Activated CD4-positive, alpha-beta T cell treated with anti-CD3 and anti-CD28 coated beads, Interleukin-10, Interleukin-2, amounts not matched to agents 100 ng/mL and 50 ng/mL, durations not matched to agents 16 hours and 8 hours (primary cell): ENCODE data around the gene DOCK3.
"Not testable (repeated sequence)": the region's sequence is repeated elsewhere in the genome, so short reads cannot be mapped to it uniquely, and the experiment has no call there.

ENCODE experiments used
- DNase-seq: peaks from one replicate; pipeline ENCODE4 v3.0.0-alpha.2; 2020

DOCK3 gene

GRCh38 chr3:51375571-51375970, 700.8 kb downstream of the DOCK3 start:
- no peak for DNase-seq

DNA sequence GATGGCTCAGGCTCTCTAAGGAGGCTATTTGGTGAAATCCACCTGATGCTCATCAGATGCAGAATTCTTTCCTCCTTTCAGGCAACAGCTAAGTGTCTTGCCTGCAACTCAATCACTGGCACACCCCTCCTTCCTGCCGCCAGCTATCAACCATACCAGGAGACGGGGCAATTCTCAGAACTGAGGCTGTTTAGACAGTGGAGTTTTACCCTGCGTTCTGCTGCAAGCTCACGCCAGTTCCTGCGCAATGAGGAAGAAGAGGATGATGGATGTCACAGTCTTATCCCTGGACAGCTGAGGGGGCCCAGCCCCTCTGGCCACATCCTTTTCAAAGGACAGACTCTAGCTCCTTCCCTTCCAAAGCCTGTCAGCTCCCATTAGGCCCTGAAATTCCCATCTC, 703.3 kb downstream of the DOCK3 start:
- no peak for DNase-seq

DNA sequence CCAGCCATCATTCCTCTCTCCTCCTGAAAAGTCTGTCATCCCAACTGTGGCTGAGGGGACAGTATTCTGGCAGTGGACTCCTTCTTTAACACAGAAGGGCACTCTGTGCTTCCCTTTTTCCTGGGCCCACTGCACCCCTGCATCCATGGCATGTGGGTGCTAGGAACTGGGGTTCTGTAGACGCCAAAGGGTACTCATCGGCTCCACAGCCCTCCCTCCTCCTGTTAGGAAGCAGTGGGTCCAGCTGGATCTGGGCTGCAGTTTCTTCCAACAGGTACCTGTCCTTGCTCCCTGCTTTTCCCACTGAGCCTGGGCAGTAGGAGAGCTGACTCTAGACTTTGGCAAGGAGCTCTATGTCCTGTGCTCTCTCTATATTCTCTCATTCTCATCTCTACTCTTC, 704.0 kb downstream of the DOCK3 start:
- no peak for DNase-seq

- no peak for DNase-seq
Observed at GRCh38 chr3:51379301-51379700, 704.6 kb downstream of the DOCK3 start.

DNA sequence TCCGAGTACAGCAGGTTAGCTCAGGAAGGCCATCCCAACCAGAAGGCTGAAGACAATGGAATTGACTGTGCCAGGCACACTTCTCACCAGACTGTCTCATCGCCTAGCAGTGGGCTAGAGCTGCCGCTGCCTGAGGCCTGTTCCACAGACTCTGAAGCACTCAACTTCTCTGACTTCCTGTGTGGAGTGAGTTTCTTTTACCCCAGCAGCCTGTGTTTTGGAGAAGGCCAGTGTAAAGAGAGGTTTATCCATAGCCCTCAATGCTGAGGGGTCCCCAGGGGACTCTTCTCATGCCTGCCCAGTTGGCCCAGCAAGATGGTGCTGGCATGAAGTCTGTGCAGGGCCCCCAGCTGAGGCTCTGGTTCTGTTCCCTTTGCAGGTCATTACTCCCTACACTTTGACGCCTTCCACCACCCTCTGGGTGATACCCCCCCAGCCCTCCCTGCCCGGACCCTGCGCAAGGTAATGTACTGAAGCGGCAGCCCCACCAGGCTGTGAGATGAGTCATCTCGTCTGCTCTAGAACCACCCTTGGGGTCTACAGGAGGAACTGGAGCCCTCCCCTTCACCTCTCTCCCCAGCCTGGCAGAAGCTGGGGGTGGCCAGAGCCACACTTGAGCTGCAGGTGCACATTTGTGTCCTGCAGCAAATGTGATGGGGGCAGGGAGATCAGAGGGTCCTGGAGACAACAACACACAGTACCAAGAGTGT, 705.2 kb downstream of the DOCK3 start:
- no peak for DNase-seq

- no peak for DNase-seq
Observed at GRCh38 chr3:51380601-51381332, 706.0 kb downstream of the DOCK3 start.

- DNase-seq: no peak
Observed at GRCh38 chr3:51381333-51381705, 706.6 kb downstream of the DOCK3 start.

- DNase-seq: no peak
Observed at GRCh38 chr3:51382076-51382745, 707.5 kb downstream of the DOCK3 start.

DNA sequence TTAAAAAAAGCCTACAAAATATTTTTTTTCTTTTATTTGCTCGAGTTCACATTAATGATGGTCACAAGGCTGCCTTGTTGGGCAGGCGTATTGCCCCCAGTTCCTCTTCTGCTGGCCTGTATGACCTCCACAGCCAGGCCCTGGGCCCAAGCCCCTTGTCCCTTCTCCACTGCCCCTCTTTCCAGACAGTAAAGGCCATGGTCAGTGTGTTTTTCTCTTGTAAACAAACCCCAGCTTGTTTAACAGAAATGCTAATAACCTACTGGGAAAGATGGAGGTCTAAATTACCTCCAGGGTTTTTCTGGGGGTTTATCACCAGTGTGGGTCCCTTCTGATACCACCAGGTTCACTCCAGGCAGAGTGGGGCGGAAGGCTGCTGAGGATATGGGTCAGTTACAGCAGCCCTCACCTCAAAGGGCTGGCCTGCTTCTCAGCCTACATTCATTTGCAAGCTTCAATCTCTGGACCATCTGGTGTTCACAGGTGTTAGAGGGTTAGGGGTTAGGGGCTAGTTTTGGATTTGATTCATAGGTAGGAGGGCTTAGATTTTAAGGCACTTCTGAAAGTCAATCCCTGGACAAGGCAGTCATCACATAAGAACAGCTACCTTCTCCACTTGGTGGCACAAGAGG, 708.3 kb downstream of the DOCK3 start:
- DNase-seq: no peak

DNA sequence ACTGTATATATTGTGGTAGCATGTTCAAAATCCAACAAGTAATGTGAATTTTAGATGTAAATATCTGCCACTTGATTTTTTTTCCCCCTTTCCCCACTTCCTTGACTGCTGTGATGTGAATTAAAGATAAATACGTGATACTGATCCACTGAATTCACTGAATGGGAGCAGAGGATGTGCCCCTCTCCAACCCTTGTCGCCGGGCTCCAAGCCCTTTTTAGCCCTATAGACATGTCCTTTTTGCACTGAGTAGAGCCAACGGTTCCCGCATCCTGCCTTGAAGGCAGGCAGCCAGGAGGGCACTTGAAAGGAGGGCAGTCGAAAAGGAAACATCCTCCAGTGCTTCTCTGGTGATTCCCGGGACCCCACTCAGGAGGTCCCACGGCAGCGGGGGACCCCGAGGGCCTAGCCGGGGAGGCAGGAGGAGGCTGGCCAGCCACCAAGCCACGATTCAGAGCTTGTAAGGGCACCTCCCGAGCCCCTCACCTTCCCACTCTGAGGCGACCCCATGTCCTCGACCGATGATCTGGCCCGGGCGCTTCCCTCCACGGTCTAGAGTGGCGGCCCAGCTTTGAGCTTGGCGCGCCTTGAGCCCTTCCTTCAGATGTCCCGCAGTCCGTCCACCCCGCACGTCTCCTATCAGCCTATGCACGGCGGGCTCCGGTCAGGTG, 709.5 kb downstream of the DOCK3 start:
- peak; percentile 45 for DNase-seq

DNA sequence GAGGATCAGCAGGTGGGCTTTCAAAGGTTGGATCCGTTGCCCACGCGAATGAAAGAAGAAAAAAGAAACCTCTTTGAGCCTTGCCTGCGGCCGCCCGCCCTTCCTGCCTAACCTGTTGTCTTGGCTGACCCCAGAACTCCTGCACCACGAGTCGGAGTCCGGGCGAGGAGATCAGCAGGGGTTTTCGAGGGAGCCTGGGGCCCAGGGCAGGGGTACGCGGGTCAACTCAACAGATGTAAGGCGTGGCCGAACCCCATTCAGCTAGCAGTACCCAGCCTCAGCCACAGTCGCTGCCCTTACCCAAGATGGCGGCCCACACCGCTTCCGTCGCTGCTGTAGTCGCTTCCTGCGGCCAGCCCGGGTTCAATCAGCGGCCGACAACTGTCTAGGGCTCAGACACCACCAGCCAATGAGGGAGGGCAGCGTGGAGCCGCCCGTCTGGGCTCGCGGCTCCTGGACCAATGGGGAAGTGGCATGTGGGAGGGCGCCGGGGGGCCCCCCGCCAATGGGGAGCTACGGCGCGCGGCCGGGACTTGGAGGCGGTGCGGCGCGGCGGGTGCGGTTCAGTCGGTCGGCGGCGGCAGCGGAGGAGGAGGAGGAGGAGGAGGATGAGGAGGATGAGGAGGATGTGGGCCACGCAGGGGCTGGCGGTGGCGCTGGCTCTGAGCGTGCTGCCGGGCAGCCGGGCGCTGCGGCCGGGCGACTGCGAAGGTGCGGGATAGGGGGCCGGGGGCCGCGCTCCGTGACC, 710.2 kb downstream of the DOCK3 start, which contains the start of gene MANF:
TSS of gene MANF (plus strand) at position 566 of the 748 bp plus-strand sequence. CDS start at position 618, 52 bp downstream.
- peak; percentile 99 for DNase-seq

DNA sequence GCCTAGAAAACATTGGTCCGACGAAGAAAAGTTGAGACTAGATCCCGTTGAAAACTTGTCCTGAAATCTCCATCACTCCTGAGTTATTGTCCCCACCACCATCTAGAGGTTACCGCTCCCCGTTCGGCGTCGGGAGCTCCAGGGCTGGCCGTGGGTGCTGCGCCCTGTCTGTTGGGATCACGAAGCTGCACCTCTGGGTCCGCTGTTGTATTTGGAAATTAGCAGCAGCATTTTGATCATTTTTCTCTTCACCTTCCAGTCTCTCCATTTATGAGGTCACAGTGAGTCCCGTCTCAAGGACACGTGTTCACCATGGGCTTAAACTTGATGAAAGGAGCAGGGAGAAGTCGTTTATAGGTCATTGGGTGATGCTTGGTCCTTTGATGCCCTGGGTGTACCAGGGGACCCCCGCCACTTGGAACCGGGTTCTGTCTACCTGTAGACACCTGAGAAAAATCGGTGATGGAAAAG, 710.9 kb downstream of the DOCK3 start:
- DNase-seq: no peak

DNA sequence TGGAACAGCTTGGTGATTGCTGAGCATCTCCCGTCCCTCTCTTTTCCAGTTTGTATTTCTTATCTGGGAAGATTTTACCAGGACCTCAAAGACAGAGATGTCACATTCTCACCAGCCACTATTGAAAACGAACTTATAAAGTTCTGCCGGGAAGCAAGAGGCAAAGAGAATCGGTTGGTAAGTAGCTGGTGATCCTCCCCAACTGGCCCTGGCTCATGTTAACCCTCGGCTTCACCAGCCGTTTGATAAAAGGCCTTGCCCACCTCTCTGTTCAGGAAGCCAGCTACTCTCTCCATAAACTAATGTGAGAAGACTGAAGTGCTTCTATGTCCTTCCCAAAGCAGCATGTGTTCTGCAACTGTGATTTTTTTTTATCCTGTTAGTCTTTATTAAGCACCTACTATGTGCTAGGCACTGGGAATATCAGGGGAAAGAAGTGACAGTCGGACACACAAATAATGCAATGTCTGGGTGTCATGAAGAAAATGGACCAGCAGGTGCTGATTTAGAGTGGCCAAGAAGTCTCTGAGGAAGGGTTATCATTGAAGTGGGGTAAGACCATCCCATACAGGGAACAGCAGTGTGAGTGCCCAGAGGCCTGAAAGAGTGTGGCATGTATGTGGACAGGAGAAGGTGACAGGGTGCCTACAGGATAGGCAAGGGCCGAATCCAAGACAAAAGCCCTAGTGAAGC, 711.6 kb downstream of the DOCK3 start:
- DNase-seq: no peak

DNA sequence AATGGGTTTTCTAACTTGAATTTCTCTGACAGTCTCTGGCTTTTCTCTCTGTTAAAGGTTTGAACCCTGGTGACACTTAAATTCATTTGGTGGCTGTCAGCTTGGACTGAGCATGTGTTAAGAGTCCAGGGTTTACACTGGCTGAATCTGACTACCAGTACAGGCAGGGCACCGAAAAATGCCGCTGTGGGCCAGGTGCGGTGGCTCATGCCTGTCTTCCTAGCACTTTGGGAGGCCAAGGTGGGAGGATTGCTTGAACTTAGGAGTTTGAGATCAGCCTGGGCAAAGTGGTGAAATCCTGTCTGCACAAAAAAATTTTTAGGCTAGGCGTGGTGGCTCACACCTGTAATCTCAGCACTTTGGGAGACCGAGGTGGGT, 712.1 kb downstream of the DOCK3 start:
- no peak for DNase-seq

DNA sequence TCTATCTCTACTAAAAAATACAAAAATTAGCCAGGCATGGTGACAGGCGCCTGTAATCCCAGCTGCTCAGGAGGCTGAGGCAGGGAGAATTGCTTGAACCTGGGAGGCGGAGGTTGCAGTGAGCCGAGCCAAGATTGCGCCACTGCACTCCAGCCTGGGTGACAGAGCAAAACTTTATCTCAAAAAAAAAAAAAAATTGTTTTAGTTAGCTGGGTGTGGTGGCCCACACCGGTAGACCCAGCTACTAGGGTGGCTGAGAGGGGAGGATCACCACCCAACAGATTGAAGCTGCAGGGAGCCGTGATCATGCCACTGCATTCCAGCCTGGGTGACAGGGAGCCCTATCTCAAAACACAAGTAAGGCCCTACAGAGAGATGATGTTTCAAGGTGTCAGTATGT, 712.6 kb downstream of the DOCK3 start:
- not testable (repeated sequence) for DNase-seq

DNA sequence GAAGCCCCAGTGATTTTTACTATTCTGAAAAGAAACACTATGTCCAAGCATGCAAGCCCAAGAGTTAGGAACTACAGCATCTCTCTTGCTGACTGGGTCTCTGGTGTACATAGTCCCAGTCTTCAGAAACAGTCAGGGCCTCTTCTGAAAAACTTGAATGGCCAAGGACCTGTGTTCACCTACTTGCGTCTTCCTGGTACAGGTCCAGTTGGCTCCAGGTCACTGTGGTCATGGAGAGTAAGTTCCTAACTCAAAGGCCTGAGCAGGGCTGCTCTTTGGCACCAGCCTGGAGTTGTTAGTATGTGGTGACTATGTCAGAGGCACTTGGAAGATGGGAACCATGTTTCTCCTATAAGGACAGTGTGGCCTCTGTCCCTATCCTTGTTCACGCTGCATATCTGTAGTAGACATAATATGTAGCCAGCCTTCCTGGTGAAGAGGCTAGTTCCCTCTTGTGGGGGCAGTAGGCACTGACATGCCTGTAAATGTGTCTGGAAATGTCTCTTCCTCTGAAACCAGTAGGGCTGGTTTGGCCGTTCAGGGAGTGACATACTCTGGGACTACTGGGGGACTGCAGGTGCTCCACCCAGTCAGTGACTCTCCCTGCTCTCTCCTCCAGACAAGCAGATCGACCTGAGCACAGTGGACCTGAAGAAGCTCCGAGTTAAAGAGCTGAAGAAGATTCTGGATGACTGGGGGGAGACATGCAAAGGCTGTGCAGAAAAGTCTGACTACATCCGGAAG, 713.7 kb downstream of the DOCK3 start:
- no peak for DNase-seq

GRCh38 chr3:51389423-51390183, 714.9 kb downstream of the DOCK3 start:
- peak; percentile 69 for DNase-seq

DNA sequence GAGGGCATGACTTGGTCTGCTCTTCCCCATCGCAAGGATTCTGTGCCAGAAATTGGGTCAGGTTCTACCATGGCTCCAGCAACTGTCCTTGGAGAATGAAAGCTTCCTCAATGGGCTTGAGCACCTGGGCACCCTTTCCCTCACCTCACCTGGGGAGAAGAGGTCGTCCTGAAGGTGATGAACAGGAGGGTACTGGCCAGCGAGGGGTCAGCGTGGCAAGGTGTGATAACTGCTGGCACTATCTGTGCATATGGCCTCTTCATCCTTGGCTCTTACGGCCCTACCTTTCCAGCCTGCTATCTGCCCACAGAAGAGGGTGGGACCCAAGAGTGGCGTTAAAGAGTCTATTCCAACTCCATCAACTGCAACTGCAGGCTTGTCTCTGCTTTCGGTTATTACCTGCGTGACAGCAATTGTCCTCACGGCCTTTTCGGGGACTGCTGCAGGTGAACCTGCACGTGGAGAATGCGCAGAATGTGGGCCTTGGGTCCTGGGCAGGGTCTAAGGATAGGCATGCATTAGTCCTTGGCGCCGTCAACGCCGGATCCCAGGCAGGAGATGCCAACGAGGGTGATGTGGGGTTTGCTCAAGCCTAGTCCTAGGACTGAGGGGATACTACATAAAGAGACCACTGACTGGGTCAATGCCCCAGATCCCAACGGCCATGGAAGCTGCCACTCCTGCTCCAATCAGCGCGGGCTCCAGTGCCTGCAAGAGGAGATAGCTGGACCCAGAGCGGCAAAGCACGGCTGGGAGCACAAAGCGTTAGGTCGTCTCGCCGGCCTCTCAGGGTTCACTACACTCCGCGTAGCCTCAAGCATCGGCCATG, 715.7 kb downstream of the DOCK3 start:
- DNase-seq: no peak

DNA sequence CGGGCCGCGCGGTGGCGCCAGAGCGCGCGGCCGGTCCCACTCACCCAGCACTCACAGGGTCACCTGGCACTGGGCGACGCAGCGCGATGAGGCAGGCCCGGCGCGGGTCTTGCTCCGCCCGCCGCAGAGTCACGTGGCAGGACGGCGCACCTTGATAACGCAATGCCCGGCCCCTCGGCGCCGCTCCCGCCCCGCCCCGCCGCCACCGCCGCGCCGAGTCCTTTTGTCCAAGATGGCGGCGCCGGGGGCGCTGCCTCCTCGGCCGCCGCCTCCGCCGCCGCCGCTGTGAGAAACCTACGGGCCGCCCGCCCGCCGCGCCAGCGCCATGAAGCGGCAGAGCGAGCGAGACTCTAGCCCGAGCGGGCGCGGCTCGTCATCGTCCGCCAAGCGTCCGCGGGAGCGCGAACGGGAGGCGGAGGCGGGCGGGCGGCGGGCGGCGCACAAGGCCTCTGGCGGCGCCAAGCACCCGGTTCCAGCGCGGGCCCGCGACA, 716.4 kb downstream of the DOCK3 start, which contains the start of gene RBM15B:
TSS of gene RBM15B (plus strand) at position 211 of the 491 bp plus-strand sequence. CDS start at position 326, 115 bp downstream.
- DNase-seq: peak; percentile 99
